HG02588 (cell line): ENCODE data around the gene MAGI1.
"Not testable (repeated sequence)": the region's sequence is repeated elsewhere in the genome, so short reads cannot be mapped to it uniquely, and the experiment has no call there.

ENCODE experiments used
- ATAC-seq: cut with Tn5 transposase; IDR thresholded peaks from one replicate; pipeline ENCODE4 v1.9.1; 2021; ENCODE audit warnings: mild to moderate bottlenecking, moderate library complexity; ENCODE audit not compliant: unreplicated experiment

MAGI1 gene

DNA sequence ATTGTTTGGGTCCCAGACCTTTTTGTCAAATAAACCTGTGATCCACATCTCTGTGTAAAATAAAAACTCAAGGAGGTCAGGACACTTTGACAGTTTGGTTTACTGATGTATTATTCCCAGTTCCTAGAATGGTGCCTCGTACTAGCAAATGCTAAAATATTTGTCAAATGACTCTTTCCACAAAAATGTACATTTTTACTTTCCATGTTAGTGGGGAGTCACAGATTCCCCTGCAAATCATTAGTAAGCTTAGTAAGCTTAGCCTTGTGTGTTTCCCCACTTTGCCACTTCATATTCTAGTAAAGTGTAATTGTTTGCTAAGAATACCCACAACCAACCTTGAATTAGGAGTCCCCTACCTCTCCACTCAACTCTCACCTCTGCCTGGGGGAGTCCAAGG is 2.4 kb upstream of the MAGI1 start:
- ATAC-seq: no peak

DNA sequence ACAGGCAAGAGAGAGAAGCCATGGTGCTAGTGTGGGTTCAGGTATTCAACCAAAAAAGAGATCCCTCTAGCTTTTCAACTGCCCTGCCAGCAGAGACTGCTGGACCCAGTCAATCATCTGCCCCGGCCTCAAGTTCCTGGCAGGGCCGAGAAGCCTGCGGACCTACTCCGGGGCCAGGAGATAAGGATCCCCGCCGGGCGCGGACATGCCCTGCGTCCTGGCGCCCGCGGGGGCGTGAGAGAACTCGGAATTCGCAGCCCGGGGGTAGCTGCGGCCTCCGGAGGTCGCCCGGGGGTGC is 821 bp upstream of the MAGI1 start:
- no peak for ATAC-seq

DNA sequence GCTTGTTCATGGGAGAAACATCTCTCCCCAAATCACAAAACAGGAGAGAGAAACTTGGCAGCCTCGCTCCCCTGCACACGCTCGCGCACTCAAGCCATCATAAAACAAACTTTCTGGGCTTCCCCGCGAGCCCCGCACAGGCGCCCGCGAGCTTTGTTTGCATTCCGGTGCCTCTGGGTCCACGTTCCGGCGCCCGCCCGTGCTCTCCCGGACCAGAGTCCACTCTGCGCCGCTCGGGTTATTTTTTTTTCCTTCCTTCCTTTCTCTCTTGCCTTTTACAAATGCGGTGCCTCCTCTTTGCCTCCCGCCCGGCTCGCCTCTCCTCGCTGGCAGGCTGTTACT is 363 bp downstream of the MAGI1 start:
- ATAC-seq: peak; percentile 24

DNA sequence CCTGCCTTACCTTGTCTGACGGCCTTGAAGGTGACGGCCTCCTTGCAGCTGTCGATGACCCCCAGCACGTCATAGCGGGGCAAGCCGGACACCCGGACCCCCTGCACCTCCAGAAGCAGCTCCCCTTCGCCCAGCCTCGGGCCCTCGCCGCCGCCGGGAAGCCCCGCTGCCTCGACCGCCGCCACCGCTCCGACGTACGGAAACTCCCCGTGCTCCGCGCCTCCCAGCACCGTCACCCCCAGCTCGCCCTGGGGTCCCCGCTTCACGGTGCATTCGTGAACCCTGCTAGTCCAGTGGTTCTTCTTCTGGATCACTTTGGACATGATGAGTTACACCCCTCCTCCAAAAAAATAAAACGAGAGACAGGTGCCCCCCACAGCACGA is 740 bp downstream of the MAGI1 start:
- ATAC-seq: no peak

DNA sequence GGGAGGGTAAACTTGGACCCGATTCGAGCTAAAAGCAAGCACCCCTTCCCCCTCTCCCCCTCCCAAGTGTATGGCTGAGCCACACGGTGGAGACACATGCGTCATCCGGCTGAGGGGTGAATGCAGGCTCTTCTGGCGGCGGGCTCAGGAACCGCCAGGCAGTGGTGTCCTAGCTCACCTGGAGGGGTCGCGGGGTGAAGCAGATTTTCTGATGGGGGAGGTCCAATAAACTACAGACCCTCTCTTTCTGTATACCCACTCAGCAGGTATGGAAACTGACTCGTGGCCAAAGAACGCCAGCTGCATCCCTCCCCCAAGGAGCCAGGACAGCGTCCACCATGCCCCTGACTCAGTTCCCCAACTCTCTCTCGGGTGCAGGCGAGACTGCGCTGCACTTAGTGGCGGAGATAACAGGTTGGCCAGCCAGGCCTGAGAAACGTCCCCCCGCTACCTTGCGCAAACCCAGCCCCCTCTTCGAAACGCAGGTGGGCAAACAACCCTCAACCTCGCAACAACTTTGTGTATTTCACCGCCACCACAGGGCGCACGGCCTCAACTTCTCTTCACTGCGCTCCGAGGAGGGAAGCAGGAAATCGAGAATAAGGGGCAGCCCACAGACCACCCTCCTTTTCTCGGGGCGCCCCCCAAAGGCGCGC is 1.3 kb downstream of the MAGI1 start:
- no peak for ATAC-seq

DNA sequence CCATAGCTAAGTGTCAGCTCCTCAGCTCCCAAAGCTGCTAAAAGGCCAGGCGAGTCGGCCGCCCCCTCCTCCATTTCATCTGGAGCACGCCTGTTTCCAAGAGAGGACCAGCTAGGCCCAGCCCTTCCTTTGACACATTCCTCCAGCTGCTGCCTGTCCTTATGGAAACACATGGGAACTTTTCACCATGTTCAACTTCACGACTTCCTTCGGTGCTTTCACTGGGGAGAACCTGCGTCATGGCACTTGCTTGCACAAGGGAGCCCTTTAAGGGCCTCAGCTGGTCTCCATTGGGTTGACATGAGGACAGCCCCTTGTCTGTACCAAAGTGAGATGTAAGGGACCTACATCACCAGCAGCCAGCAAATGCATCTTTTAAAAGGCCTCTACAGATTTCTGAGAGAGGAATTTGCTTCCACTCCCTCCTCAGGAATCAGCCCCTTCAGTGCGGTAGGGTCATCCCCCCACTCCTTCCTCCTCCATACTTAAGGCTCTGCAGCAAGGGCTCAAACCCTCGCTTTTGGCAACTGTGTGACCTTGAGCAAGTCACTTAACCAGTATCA is 2.1 kb downstream of the MAGI1 start:
- ATAC-seq: no peak

DNA sequence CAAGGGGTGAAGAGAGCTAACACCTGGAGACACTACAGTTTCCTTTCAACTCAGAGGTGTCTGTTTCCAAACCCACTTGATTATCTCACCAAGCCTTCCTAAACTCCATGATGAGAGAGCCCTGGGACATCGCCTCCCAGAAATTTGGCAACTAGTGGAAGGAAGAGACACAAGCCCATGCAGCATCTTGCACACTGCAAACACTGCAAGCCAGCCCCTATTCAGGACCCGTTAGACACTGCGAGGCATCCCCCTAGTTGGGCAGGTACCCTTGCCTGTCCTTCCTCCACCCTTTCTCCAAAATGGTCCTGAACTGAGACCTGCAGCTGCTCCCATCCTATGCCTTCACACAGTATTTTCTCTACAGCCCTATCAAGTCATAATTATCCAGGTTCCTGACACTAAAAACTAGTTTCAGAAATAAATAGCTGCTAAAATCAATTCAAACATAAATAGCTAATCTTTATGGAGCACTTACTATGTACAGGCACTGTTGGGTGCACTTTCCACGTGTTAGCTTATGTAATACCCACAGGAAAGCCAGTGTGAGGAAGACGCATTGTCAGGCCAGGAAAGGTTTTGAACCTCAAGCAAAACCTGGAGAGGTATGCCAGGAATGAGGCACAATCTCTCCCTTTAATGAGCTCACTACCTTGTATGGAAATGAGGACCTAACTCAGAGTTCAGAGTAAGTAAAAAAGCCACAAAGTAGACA is 2.8 kb downstream of the MAGI1 start:
- ATAC-seq: no peak

DNA sequence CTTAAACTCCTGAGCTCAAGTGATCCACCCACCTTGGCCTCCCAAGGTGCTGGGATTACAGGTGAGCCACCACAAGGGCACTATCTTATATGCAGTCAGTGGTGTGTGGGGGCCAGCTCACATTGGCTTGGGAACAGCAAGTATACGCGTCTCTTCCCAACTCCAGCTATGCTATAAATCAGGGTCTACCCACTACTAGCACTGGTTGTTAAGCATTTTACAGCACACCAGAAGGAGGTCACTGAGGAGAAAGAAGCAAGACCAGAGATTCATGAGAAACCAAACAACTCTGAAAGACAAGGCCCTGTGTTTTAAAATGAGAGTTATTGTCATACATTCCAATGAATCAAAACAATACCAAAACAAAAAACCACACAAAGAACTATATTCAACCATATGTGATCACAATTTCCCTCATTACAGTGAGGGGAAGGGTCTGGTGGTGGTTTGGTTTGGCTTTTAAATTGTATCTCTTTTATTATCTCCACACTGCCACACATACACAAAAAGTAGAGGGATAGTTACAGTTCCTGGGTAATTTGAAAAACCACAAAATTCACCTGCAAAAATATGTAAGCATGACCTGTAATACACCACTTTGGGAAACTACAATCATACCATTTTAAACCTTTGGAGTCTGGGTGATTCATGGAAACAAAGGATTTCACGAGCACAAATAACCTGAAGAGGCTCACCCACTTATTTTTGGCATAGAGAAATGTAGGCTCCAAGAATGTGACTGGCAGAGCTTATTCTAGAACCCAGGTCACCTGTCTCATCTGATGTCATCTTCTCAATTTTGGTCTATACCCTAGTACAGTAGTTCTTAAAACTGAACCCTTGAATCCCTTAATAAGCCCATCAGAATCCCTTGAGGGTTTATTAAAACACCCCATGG is 5.2 kb downstream of the MAGI1 start:
- no peak for ATAC-seq

DNA sequence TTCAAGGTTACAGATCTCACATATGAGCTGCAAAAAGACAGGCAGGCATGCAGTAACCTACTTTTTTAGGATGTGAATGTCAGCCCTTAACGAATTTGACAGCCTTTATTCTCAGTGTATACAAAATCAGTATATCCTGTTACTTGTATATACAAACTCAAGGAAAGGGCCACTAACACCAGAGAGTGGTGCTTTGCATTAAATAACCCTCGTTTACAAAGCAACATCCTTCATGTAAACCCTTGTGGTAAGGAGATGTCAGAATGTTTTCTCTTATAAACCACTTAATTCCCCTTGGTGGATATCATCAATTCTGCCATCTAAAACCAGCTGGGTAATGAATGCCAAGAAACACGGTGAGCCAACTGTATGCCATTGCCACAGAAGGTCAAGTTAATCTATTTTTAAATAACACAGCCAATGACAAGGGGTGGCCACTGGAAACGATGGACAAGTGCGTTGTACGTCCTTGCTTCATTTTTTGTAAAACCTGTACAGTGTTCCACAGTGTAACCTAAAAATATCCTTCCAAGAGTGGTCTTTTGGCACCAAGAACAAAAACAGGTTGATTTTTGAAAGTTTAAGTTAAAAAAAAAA is 7.5 kb downstream of the MAGI1 start:
- ATAC-seq: no peak

DNA sequence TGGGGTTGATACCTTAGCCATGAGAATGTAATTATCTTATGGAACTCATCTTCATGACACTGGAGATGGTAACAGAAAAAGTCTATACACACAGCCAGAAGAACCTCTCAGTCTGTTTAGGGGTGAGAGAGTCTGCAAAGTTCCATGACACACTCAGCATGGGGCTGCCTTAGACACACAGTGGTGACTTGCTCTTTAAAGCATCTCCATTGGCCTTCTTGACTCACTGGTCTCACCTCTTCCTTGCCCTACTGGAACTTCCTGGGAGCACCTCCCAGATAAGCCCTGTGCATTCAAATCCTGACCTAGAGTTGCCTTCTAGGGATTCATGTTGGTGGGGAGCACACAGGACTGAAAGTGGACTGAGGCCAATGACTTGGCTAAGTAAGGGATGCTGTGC is 9.3 kb downstream of the MAGI1 start:
- no peak for ATAC-seq

DNA sequence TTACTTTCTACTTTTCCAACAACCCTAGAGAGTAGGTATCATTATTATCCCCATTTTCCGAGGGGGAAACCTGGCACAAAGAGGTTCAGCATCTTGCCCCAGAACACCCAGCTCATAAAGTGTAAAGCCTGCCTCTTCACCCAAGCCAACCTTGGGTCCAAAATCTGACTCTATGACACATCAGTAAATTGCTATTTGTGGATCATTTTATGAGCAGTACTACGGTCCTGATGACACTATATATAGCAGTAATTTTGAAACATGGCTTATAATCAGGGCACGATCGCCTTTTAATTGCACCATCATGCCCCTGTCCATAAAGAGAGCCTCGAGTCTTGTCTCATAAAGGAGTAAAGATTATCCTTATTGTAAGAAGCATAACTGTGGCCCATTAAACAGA is 9.7 kb downstream of the MAGI1 start:
- no peak for ATAC-seq

DNA sequence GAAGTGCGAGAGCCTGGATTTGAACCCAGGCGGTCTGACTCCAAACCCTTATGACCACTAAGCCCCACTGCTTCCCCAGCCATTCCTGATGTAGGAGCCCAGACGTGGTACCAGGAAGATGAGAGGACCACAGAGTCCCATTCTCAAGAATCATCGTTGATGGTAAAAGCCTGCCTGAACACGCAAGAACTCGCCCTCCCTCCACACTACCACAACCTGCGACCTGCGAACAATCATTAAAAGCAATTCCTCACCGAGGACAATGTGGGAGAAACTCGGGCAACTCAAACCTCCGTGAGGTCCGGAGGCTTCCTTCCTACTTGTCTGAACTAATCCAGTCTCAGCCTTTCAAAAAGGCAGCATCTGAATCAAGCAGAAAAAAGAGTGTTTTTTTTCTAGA is 10.3 kb downstream of the MAGI1 start:
- no peak for ATAC-seq

DNA sequence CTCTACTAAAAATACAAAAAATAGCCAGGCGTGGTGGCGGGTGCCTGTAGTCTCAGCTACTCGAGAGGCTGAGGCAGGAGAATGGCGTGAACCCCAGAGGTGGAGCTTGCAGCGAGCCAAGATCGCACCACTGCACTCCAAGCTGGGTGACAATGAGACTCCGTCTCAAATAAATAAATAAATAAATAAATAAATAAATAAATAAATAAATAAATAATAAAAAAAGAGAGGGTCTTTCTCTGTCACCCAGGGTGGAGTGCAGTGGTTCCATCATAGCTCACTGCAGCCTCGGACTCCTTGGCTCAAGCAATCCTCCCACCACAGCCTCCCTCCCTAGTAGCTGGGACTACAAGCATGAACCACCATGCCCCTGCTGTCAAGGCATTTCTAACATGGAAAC is 11.6 kb downstream of the MAGI1 start:
- not testable (repeated sequence) for ATAC-seq

DNA sequence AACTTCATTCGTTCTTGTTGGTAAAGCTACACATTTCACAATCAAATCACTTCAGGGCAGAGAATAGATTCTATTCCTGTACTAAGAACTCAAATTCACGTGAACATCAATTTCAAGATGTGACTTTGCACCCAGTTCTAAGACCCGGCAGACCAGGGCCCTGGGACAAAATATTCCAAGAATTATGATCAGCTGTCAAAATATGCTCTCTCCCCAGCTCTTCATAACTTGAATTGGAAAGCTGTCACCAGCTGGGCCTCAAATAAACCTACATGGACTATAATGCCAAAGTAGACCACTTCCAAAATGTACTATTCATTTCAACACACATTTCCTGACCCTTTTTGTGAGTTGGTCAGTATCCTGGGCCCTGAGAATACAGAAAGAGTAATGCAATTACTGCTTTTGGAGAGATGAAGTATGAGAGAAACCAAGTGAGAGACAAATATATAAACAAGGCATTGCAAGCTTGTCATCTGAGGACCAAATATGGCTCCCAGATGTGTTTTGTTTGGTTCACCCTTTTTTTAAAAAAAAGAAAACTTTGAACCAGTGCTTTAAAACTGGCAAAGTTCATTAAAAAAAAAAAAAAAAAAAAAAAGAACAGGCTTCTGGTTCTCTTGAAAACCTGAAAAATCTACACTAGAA is 14.9 kb downstream of the MAGI1 start:
- ATAC-seq: no peak

DNA sequence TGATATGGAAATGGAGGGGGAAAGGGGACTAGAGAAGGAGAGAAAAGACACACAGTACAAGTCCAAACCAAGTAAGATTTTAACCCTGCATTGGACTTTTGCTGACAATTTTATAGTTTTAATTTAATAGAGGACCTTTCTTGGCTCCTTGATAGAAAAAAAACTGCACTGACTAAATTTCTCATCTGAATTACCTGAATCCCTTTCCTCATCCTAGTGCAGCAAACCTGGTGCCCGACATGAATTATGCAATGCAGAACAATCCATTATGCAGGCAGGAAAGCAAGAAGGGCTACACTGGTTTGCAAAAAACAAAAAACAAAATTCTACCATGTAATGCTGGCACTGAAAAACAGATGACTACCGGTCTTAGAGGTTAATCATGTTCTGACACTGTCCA is 15.5 kb downstream of the MAGI1 start:
- ATAC-seq: no peak

DNA sequence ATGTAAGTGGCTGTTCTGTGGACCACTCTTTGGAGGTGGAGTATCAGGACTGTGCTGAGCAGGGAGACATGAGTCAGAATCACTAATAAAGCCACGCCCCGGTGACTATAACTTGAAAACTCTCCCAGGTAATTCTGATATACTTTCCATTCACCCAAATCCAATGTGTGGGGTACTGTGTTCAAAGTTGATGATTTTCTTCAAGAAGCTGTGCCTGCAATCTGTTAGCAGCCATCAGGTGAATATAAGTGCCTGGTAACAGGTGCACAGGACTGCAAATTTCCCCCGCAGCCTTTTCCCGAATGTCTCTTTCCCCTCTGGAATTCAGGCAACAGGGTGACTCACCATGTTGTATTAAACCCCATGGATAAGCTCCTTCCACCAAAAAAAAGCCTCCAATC is 17.0 kb downstream of the MAGI1 start:
- no peak for ATAC-seq

DNA sequence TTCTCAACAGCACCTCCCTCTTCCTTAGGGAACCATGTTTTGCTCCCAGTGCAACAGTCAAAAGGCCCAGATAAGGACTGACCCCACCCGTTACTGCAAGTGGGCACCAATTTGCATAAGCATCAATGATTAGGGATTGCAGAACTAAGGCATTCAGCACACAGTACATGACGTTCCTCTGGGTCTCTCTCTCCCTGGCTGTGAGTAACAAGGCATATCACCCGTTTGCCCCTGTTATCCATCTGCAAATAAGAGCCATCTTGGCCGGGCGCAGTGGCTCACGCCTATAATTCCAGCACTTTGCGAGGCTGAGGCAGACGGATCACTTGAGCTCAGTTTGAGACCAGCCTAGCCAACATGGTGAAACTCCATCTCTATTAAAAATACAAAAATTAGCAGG is 18.8 kb downstream of the MAGI1 start:
- ATAC-seq: no peak

DNA sequence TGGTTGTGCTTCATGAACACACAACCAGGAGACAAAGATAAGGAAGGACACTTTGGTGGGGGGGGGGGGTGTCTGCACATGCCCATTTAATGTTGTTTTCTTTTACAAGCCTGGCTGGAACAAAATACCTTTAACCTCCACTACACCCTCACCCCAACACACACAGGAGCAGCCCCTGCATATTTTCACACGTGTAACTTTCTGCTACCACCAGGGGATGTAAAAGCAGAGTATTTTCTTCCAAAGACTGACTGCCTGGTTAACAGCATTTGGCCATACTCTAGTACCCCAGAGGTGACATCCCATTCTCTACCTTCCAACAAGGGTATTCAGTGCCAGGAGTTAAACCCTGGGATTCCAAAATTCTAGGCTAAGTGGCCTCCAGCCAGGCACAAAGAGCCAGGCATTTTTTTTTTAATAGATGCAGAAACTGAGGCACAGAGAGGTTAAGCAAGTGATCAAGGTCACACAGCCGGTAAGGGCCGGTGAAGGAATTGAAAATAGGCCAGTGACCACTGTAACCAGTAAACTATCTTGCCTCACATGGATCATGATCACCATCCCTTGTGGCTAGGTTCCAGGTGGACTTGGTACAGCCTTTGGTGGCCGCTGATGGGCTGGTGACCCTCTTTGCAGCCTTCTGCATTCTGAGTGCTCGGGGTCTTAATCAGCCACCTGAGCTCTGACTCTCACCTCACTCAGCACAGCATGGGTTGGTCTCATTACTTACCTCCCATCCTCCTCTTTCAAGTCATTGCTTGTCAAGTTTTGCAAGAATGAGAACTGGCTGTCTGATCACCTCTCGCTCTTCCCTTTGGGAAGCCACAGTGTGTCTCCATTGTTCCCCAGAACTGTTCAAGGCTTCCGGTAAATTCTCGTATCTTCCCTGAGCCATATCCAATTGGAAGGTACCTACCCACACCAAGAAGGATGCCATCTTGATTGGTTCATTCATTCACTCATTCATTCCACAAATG is 20.4 kb downstream of the MAGI1 start:
- no peak for ATAC-seq

DNA sequence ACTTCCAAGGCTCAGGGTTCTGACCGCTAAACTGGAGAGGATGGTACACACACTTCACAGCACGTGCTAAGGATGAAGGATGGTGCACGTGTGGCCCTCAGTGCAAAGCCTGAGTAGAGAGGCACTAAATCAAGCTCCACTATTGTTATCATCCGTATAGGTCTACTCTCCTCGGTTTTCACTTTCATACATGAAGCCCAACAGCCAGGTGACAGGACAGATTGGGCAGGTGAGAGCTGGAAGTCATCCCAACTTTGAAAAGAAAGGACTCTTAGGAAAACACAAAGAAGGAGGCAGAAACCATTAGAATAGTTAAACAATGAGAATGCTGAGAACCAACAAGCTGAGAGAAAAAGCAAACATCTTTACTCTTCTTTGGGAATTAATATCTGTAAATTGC is 21.1 kb downstream of the MAGI1 start:
- ATAC-seq: no peak

DNA sequence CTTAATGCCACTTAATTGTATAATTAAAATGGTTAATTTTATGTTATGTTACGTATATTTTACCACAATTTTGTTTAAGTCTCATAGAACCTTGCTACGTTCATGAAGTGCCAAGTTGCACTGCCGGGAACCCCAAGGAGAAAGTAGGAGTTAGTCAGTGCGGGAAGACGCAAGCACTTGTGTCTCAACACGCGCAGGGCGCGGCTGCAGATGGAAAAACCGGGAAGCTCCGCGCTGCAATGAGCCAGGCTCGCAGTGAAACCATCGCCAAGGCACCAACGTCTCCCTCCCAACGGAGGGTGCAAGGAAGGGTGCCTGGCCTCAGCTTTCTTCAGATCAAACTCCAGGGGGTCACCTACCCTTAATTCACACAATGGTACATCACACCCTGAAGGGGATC is 21.6 kb downstream of the MAGI1 start:
- no peak for ATAC-seq
